ENCODE measurements around the gene CFAP68.
A peak's percentile ranks its signal among the peaks of the same experiment; 100 is the strongest.

The CFAP68 gene

GRCh38 chr11:111916768-111917167 lies 37.4 kb downstream of the CFAP68 start:
- TF ChIP-seq, protein P1, sequence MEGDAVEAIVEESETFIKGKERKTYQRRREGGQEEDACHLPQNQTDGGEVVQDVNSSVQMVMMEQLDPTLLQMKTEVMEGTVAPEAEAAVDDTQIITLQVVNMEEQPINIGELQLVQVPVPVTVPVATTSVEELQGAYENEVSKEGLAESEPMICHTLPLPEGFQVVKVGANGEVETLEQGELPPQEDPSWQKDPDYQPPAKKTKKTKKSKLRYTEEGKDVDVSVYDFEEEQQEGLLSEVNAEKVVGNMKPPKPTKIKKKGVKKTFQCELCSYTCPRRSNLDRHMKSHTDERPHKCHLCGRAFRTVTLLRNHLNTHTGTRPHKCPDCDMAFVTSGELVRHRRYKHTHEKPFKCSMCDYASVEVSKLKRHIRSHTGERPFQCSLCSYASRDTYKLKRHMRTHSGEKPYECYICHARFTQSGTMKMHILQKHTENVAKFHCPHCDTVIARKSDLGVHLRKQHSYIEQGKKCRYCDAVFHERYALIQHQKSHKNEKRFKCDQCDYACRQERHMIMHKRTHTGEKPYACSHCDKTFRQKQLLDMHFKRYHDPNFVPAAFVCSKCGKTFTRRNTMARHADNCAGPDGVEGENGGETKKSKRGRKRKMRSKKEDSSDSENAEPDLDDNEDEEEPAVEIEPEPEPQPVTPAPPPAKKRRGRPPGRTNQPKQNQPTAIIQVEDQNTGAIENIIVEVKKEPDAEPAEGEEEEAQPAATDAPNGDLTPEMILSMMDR (conservative IDR thresholded peaks at IDR 0.05; ENCODE audit: low read depth, low read length): no peak
- no peak for DNase-seq (ENCODE audit: low read depth)
- no peak overlapping the region for H3K4me3 ChIP-seq (ENCODE audit: low read depth, low read length)

DNA sequence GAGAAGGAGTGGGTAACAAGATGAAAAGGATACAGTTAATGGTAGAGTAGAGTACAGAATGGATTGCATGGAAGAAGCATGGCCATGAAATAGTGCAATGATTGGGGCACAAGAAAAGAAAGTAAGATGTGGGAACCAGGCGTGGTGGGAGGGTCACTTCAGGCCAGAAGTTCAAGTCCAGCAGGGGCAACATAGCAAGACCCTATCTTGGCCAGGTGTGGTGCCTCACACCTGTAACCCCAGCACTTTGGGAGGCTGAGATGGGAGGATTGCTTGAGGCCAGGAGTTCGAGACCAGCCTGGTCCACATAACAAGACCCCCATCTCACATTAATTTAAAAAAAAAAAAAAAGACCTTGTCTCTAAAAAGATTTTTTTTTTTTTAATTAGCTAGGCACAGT lies 38.0 kb downstream of the CFAP68 start:
- H3K4me3 ChIP-seq (ENCODE audit: low read depth, low read length): no peak overlapping the region
- no peak for DNase-seq (ENCODE audit: low read depth)
- TF ChIP-seq, protein P1 (conservative IDR thresholded peaks at IDR 0.05; ENCODE audit: low read depth, low read length): no peak

- DNase-seq (ENCODE audit: low read depth): no peak
- TF ChIP-seq, protein P1 (conservative IDR thresholded peaks at IDR 0.05; ENCODE audit: low read depth, low read length): no peak
- no peak overlapping the region for H3K4me3 ChIP-seq (ENCODE audit: low read depth, low read length)
These were observed 38.4 kb downstream of the CFAP68 start for GRCh38 chr11:111917788-111918187.

GRCh38 chr11:111918390-111919256 lies 39.3 kb downstream of the CFAP68 start, which contains the start of gene C11orf52:
Gene C11orf52 (plus strand): TSS chr11:111918913. CDS start chr11:111918973, 60 bp downstream.
- peak within 1 kb of the TSS; percentile 35 for H3K4me3 ChIP-seq (ENCODE audit: low read depth, low read length)
- peak; percentile 76 for DNase-seq (ENCODE audit: low read depth)
- TF ChIP-seq, protein P1 (conservative IDR thresholded peaks at IDR 0.05; ENCODE audit: low read depth, low read length): no peak

DNA sequence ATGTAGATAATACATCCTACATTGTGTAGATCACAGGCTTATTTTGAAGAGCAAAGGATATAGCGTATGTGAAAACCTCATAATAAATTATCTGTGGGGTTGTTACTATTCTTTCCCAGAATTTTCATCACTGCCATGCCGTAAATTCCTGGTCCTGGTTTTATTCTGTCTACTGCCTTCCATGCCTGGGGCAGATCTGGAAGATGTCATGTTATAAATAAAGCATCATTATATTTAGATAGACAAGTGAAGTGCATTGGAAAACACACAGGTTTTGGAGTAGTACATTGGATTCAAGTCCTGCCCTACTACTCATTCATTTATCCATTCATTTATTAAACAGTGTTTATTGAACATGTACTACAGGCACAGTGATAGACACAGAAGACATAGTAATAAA lies 41.6 kb downstream of the CFAP68 start:
- TF ChIP-seq, protein P1 (conservative IDR thresholded peaks at IDR 0.05; ENCODE audit: low read depth, low read length): no peak
- H3K4me3 ChIP-seq (ENCODE audit: low read depth, low read length): no peak overlapping the region
- DNase-seq (ENCODE audit: low read depth): no peak

GRCh38 chr11:111921541-111922230 lies 42.3 kb downstream of the CFAP68 start:
- DNase-seq (ENCODE audit: low read depth): no peak
- TF ChIP-seq, protein P1 (conservative IDR thresholded peaks at IDR 0.05; ENCODE audit: low read depth, low read length): no peak
- H3K4me3 ChIP-seq (ENCODE audit: low read depth, low read length): no peak overlapping the region

Measured in choroid plexus epithelial cell (primary cell).